HepG2 (cell line): Measurements from ENCODE around the gene RPL18. TPM values are rescaled to one million over a fixed set of nuclear protein-coding genes. Genes with fewer than 3 reads are reported as not detected.

Experiments
- ARNT ChIP-seq: fragments of 450-650 bp; IDR thresholded peaks from 2 replicates; pipeline ENCODE4 v1.6.1; 2017
- FOXA3 ChIP-seq: IDR thresholded peaks from 2 replicates; pipeline ENCODE4 v1.6.1; 2016; ENCODE audit warnings: missing genetic modification reagents, missing compliant biosample characterization
- KAT2B ChIP-seq: fragments of 150-350 bp; IDR thresholded peaks from 2 replicates; pipeline ENCODE4 v1.6.1; 2014; ENCODE audit warnings: low read depth, low read length, borderline replicate concordance
- MYC ChIP-seq: sonication (generic); formaldehyde crosslinking; IDR thresholded peaks from 2 replicates; pipeline ENCODE4 v1.9.0; 2021; ENCODE audit warnings: missing genetic modification reagents, borderline replicate concordance
- NFE2L2 ChIP-seq: fragments of 150-350 bp; IDR thresholded peaks from 2 replicates; pipeline ENCODE4 v1.6.1; 2014; ENCODE audit warnings: low read length
- PHF21A ChIP-seq: sonication (generic); formaldehyde crosslinking; IDR thresholded peaks from 2 replicates; pipeline ENCODE4 v1.5.0; 2020; ENCODE audit warnings: mild to moderate bottlenecking, missing genetic modification reagents
- POLR2G ChIP-seq: fragments of 200-400 bp; formaldehyde crosslinking; IDR thresholded peaks from 2 replicates; pipeline ENCODE4 v1.6.1; 2018; ENCODE audit warnings: mild to moderate bottlenecking, low read depth, low read length, moderate library complexity
- ZIK1 ChIP-seq: sonication (generic); formaldehyde crosslinking; IDR thresholded peaks from 2 replicates; pipeline ENCODE4 v1.5.0; 2020; ENCODE audit warnings: mild to moderate bottlenecking, low read depth, missing genetic modification reagents, borderline replicate concordance
- ZNF160 ChIP-seq: sonication (generic); formaldehyde crosslinking; IDR thresholded peaks from 2 replicates; pipeline ENCODE4 v1.8.0; 2022; ENCODE audit warnings: mild to moderate bottlenecking, inconsistent platforms, missing genetic modification reagents
- ZNF33A ChIP-seq: sonication (generic); formaldehyde crosslinking; IDR thresholded peaks from 2 replicates; pipeline ENCODE4 v1.5.1; 2020; ENCODE audit warnings: missing genetic modification reagents, mild to moderate bottlenecking, moderate library complexity, borderline replicate concordance
- ZNF564 ChIP-seq: sonication (generic); formaldehyde crosslinking; IDR thresholded peaks from 2 replicates; pipeline ENCODE4 v1.8.1; 2023; ENCODE audit warnings: mild to moderate bottlenecking, missing genetic modification reagents
- ZNF589 ChIP-seq: sonication (generic); formaldehyde crosslinking; conservative IDR thresholded peaks from 2 replicates; pipeline ENCODE4 v1.8.0; 2022; ENCODE audit warnings: mild to moderate bottlenecking, moderate library complexity, missing genetic modification reagents
- ZNF709 ChIP-seq: sonication (generic); formaldehyde crosslinking; IDR thresholded peaks from 2 replicates; pipeline ENCODE4 v1.5.0; 2020; ENCODE audit warnings: mild to moderate bottlenecking, missing genetic modification reagents
- ZNF724P ChIP-seq: sonication (generic); formaldehyde crosslinking; IDR thresholded peaks from 2 replicates; pipeline ENCODE4 v1.8.0; 2022; ENCODE audit warnings: missing genetic modification reagents, borderline replicate concordance
- ZNF788 ChIP-seq: sonication (generic); formaldehyde crosslinking; IDR thresholded peaks from 2 replicates; pipeline ENCODE4 v1.5.0; 2020; ENCODE audit warnings: mild to moderate bottlenecking, missing genetic modification reagents, borderline replicate concordance
- ZNF83 ChIP-seq: sonication (generic); formaldehyde crosslinking; IDR thresholded peaks from 2 replicates; pipeline ENCODE4 v1.4.0; 2020; ENCODE audit warnings: missing genetic modification reagents, mild to moderate bottlenecking, borderline replicate concordance
- ZSCAN29 ChIP-seq: sonication (generic); formaldehyde crosslinking; conservative IDR thresholded peaks from 2 replicates; pipeline ENCODE4 v1.4.0; 2020; ENCODE audit warnings: mild to moderate bottlenecking, missing genetic modification reagents
- polyA plus RNA-seq, 8 experiments: library from polyadenylated mRNA; depleted of rRNA in 3 of 8; stranded (reverse) in 7 of 8; unstranded in 1 of 8; fragments of >200 nt; fragmentation: Illumina TruSeq in 4 of 8; extraction: Trizol in 4 of 8; gene quantifications; 2 replicates each; pipeline versions ENCODE4 v1.2.1 to v1.2.3, GENCODE V29; 2011 to 2016; ENCODE audit warnings: low read depth in 4 of 8, missing spikeins in 1 of 8, mixed read lengths in 1 of 8; ENCODE audit not compliant: insufficient read depth in 1 of 8
- total RNA-seq, 5 experiments: library from RNA; depleted of rRNA; stranded (reverse); fragments of >200 nt; fragmentation: Illumina TruSeq; extraction: Trizol; gene quantifications; 2 replicates each; pipeline ENCODE4 v1.2.3, GENCODE V29; 2016; ENCODE audit warnings: low read depth in 1 of 5
- TF ChIP-seq, protein P1 (sequence below): sonication (generic); formaldehyde crosslinking; IDR thresholded peaks from 2 replicates; pipeline ENCODE4 v1.4.0; 2020; ENCODE audit warnings: mild to moderate bottlenecking, missing genetic modification reagents, borderline replicate concordance
- TF ChIP-seq, protein P2 (sequence below): sonication (generic); formaldehyde crosslinking; IDR thresholded peaks from 2 replicates; pipeline ENCODE4 v1.4.0; 2020; ENCODE audit warnings: missing genetic modification reagents
- TF ChIP-seq, protein P3 (sequence below): sonication (generic); formaldehyde crosslinking; IDR thresholded peaks from 2 replicates; pipeline ENCODE4 v1.5.0; 2020; ENCODE audit warnings: missing genetic modification reagents
- TF ChIP-seq, protein P4 (sequence below): sonication (generic); formaldehyde crosslinking; conservative IDR thresholded peaks from 2 replicates; pipeline ENCODE4 v1.4.0; 2020; ENCODE audit warnings: missing genetic modification reagents

The RPL18 gene
- total and polyA plus RNA-seq, 2 of the 13 experiments (the other 11 are each of a cell fraction or from before 2014, with no cell fraction given): 1,485 to 1,639 TPM

DNA sequence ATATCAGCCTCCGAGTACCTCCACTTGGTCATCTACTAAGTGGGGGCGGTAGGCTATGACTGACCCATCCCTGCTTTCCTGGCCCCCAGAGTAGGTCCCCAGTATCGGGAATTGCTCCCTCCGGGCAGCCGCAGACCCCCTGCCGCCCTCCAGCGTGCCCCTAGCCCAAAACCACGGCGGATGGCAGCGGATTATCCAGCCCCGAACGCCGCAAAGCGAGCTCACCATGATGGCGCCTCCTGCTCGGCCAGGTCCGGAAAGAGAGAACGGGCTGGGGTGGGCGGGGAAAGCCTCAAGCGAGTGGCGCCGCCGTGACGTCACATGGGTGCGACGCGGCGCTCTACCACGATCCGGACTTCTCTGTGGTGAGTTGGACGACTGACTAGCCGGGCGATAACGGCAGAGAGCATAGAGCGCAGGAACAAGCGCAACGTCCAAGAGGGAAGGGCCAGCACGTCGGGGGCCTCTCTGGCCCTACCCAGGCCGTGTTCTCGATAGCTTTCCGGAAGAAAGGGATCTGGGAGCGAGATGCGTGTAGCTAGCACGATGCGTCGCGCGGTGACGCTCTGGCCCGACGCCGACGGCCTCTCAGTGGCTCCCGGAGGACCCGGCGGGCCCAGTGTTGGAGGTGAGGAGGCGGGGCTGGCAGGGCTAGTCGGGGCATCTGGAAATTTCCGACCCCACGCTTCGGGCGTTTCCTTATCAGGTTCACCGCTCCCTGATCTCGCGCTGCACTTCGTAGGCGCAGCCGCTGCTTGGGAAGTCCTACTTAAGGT lies at the start of gene RPL18, which contains the start of gene SPHK2 (continued):
- TF ChIP-seq, protein P1, sequence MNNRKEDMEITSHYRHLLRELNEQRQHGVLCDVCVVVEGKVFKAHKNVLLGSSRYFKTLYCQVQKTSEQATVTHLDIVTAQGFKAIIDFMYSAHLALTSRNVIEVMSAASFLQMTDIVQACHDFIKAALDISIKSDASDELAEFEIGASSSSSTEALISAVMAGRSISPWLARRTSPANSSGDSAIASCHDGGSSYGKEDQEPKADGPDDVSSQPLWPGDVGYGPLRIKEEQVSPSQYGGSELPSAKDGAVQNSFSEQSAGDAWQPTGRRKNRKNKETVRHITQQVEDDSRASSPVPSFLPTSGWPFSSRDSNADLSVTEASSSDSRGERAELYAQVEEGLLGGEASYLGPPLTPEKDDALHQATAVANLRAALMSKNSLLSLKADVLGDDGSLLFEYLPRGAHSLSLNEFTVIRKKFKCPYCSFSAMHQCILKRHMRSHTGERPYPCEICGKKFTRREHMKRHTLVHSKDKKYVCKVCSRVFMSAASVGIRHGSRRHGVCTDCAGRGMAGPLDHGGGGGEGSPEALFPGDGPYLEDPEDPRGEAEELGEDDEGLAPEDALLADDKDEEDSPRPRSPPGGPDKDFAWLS (CRISPR knock-in tag): 0 out of 2 replicates have a peak, but pooled peaks have one; percentile 6
- TF ChIP-seq, protein P2, sequence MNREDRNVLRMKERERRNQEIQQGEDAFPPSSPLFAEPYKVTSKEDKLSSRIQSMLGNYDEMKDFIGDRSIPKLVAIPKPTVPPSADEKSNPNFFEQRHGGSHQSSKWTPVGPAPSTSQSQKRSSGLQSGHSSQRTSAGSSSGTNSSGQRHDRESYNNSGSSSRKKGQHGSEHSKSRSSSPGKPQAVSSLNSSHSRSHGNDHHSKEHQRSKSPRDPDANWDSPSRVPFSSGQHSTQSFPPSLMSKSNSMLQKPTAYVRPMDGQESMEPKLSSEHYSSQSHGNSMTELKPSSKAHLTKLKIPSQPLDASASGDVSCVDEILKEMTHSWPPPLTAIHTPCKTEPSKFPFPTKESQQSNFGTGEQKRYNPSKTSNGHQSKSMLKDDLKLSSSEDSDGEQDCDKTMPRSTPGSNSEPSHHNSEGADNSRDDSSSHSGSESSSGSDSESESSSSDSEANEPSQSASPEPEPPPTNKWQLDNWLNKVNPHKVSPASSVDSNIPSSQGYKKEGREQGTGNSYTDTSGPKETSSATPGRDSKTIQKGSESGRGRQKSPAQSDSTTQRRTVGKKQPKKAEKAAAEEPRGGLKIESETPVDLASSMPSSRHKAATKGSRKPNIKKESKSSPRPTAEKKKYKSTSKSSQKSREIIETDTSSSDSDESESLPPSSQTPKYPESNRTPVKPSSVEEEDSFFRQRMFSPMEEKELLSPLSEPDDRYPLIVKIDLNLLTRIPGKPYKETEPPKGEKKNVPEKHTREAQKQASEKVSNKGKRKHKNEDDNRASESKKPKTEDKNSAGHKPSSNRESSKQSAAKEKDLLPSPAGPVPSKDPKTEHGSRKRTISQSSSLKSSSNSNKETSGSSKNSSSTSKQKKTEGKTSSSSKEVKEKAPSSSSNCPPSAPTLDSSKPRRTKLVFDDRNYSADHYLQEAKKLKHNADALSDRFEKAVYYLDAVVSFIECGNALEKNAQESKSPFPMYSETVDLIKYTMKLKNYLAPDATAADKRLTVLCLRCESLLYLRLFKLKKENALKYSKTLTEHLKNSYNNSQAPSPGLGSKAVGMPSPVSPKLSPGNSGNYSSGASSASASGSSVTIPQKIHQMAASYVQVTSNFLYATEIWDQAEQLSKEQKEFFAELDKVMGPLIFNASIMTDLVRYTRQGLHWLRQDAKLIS (CRISPR knock-in tag): no peak
- TF ChIP-seq ZNF724P: peak; percentile 79; the same call in 1 of the 2 replicates
- TF ChIP-seq POLR2G: peak; percentile 99
- TF ChIP-seq ZNF788 (CRISPR knock-in tag): peak; percentile 97; the same call in 1 of the 2 replicates
- TF ChIP-seq KAT2B: no peak
- TF ChIP-seq, protein P3, sequence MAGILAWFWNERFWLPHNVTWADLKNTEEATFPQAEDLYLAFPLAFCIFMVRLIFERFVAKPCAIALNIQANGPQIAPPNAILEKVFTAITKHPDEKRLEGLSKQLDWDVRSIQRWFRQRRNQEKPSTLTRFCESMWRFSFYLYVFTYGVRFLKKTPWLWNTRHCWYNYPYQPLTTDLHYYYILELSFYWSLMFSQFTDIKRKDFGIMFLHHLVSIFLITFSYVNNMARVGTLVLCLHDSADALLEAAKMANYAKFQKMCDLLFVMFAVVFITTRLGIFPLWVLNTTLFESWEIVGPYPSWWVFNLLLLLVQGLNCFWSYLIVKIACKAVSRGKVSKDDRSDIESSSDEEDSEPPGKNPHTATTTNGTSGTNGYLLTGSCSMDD: no peak
- no peak for TF ChIP-seq ZSCAN29 (CRISPR knock-in tag)
- peak; percentile 99 for TF ChIP-seq PHF21A (CRISPR knock-in tag)
- 0 out of 2 replicates have a peak, but pooled peaks have one; percentile 45 for TF ChIP-seq ZNF160 (CRISPR knock-in tag)
- TF ChIP-seq FOXA3 (CRISPR knock-in tag): peak; percentile 82
- no peak for TF ChIP-seq NFE2L2
- TF ChIP-seq, protein P4, sequence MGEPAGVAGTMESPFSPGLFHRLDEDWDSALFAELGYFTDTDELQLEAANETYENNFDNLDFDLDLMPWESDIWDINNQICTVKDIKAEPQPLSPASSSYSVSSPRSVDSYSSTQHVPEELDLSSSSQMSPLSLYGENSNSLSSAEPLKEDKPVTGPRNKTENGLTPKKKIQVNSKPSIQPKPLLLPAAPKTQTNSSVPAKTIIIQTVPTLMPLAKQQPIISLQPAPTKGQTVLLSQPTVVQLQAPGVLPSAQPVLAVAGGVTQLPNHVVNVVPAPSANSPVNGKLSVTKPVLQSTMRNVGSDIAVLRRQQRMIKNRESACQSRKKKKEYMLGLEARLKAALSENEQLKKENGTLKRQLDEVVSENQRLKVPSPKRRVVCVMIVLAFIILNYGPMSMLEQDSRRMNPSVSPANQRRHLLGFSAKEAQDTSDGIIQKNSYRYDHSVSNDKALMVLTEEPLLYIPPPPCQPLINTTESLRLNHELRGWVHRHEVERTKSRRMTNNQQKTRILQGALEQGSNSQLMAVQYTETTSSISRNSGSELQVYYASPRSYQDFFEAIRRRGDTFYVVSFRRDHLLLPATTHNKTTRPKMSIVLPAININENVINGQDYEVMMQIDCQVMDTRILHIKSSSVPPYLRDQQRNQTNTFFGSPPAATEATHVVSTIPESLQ (CRISPR knock-in tag): no peak
- peak; percentile 81; the same call in 1 of the 2 replicates for TF ChIP-seq ZNF589 (CRISPR knock-in tag)
- TF ChIP-seq MYC: peak; percentile 99
- 0 out of 2 replicates have a peak, but pooled peaks have one; percentile 96 for TF ChIP-seq ZNF33A (CRISPR knock-in tag)
- no peak for TF ChIP-seq ZNF83
- TF ChIP-seq ZIK1 (CRISPR knock-in tag): 0 out of 2 replicates have a peak, but pooled peaks have one; percentile 33
- peak; percentile 76; the same call in 1 of the 2 replicates for TF ChIP-seq ZNF709 (CRISPR knock-in tag)
- peak; percentile 87 for TF ChIP-seq ZNF564 (CRISPR knock-in tag)
- no peak for TF ChIP-seq ARNT
